Thyroid gland (tissue), 4 donors: Measurements from ENCODE around the gene FAH. TPM values are rescaled to one million over a fixed set of nuclear protein-coding genes. Genes with fewer than 3 reads are reported as not detected.

ENCODE experiments used
- DNase-seq, 2 donors: peaks; one replicate each; pipeline ENCODE4 v3.0.0-alpha.2; 2019
- H3K27ac ChIP-seq, 3 donors: fragments of 200-600 bp; sonication (generic); 1 replicate in 2 of 3; 2 replicates in 1 of 3; pipeline ENCODE4 v1.5.1; 2016 to 2019; ENCODE audit warnings: mild to moderate bottlenecking in 1 of 3, moderate library complexity in 1 of 3
- H3K27me3 ChIP-seq: fragments of 200-600 bp; sonication (generic); one replicate; pipeline ENCODE4 v1.5.1; 2019
- H3K36me3 ChIP-seq, 2 donors: fragments of 200-600 bp; sonication (generic); one replicate each; pipeline ENCODE4 v1.5.1; 2016 to 2019
- H3K4me1 ChIP-seq, 2 donors: fragments of 200-600 bp; sonication (generic); one replicate each; pipeline ENCODE4 v1.5.1; 2017 to 2019
- H3K4me3 ChIP-seq, 3 donors: fragments of 200-600 bp; sonication (generic); replicated peaks in 1 of 3; 1 replicate in 2 of 3; 2 replicates in 1 of 3; pipeline ENCODE4 v1.5.1; 2016; ENCODE audit warnings: mild to moderate bottlenecking in 1 of 3
- H3K9me3 ChIP-seq: fragments of 200-600 bp; sonication (generic); one replicate; pipeline ENCODE4 v1.5.1; 2017
- POLR2A ChIP-seq, 2 donors: fragments of 450-650 bp; IDR thresholded peaks; one replicate each; pipeline ENCODE4 v1.6.1; 2017; ENCODE audit warnings: antibody characterized with exemption in 2 of 2, mild to moderate bottlenecking in 2 of 2, moderate library complexity in 1 of 2
- WGBS, 2 donors: methylation state at CpG; one replicate each; pipeline ENCODE4 v1.1.5; 2017; 5-methylcytosine and 5-hydroxymethylcytosine counted together
- intact Hi-C: fragments of 100-400 bp; cut with DNase I; formaldehyde crosslinking; loops from one replicate; pipeline ENCODE4 v1.15.1; 2023
- total RNA-seq, 4 donors: library from RNA; depleted of rRNA; stranded (reverse); fragments of >200 nt; gene quantifications; one replicate each; pipeline ENCODE4 v1.2.3, GENCODE V29; 2016
- TF ChIP-seq, protein P1 (sequence below), 6 experiments: fragments of 200-600 bp in 3 of 6; fragments of 450-650 bp in 3 of 6; sonication (generic) in 3 of 6; IDR thresholded peaks; one replicate each; pipeline ENCODE4 v1.5.1; 2016 to 2019; ENCODE audit warnings: antibody characterized with exemption in 6 of 6, mild to moderate bottlenecking in 2 of 6, inconsistent platforms in 1 of 6, moderate library complexity in 1 of 6

FAH gene
- total RNA-seq, 4 donors from 2014 or later, result 14.0 to 30.2 (median 21.2) TPM

DNA sequence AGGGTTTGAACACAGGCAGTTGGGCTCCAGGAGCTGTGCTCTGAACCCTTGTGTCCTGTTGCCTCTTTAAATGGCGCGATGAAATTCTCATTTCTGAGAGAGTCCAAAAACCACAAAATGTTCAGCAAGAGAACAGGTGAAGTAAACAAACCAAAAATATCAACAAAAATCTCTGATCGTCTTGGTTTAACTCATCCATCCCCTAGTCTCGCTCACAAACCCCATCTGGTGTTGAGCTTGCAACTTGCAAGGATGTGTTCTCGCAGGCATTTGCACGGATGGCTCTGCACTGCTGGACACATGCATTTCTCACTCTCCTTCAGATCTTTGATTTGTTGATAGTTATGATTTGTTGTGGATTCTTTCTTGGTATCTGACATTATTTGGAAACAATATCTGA lies 31.1 kb downstream of the FAH start:
- Histone ChIP-seq H3K36me3 (peaks cover 3 to 18% of the 10 kb centered on the region in 2 donors), H3K27me3 (no peaks in the 10 kb centered on the region), H3K9me3 (no peaks in the 10 kb centered on the region), H3K27ac (no peak overlapping the region), H3K4me3 (no peak overlapping the region), H3K4me1 (peaks cover 3 to 9% of the 10 kb centered on the region in 2 donors)
- DNase-seq, result no peak
- intact Hi-C loops, result no loop called here
- 92 to 94% methylated on average over 6 of the region's 6 CpGs for WGBS, 2 donors
- TF ChIP-seq, protein P1, sequence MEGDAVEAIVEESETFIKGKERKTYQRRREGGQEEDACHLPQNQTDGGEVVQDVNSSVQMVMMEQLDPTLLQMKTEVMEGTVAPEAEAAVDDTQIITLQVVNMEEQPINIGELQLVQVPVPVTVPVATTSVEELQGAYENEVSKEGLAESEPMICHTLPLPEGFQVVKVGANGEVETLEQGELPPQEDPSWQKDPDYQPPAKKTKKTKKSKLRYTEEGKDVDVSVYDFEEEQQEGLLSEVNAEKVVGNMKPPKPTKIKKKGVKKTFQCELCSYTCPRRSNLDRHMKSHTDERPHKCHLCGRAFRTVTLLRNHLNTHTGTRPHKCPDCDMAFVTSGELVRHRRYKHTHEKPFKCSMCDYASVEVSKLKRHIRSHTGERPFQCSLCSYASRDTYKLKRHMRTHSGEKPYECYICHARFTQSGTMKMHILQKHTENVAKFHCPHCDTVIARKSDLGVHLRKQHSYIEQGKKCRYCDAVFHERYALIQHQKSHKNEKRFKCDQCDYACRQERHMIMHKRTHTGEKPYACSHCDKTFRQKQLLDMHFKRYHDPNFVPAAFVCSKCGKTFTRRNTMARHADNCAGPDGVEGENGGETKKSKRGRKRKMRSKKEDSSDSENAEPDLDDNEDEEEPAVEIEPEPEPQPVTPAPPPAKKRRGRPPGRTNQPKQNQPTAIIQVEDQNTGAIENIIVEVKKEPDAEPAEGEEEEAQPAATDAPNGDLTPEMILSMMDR (IDR thresholded peaks at IDR 0.05), result no peak
- no peak for TF ChIP-seq POLR2A (IDR thresholded peaks at IDR 0.05)

DNA sequence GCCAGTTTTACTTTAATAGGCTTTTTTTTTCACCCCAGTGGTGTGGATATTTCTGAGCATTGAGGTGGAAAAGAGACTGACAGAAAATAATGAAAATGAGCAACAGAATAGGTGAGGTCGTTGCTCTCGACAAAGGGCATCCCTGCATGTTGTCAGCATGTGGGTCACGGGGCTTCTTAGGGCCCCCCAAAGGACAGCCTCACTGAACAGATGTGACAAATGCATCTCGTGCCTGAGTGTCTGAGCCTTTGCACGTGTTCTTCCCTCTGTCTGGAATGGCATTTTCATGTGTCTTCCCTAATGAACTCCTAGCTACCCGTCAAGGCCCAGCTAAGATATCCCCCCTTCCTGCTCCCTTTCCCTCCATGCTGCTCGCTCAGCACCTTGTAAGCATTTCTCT lies 31.8 kb downstream of the FAH start:
- no peaks in the 10 kb centered on the region for H3K27me3 ChIP-seq
- peaks cover 3 to 18% of the 10 kb centered on the region in 2 donors for H3K36me3 ChIP-seq
- H3K4me3 ChIP-seq, result no peak overlapping the region
- WGBS, 2 donors, result 89 to 95% methylated on average over 7 of the region's 7 CpGs
- H3K4me1 ChIP-seq, result peaks cover 3 to 6% of the 10 kb centered on the region in 2 donors
- TF ChIP-seq, protein P1 (IDR thresholded peaks at IDR 0.05), result no peak
- intact Hi-C loops, result no loop called here
- DNase-seq, result no peak
- no peak overlapping the region for H3K27ac ChIP-seq
- no peaks in the 10 kb centered on the region for H3K9me3 ChIP-seq

DNA sequence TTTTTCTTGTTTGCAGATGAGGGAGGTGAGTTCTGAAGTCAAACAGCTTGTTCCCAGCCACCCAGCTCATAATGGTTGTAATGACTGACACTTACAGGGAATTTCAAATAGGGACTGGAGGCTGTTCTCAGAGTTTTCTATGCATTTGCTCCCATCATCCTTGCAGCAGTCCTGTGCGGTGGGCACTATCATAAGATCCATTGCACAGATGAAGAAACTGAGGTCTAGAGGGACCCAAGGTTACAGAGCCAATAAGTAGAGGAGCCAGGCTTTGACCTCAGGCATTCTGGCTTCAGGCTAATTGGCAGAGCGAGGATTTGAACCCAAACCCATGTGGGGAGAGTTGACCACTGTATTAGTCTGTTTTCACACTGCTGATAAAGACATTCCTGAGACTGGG lies 32.4 kb downstream of the FAH start:
- TF ChIP-seq, protein P1 (IDR thresholded peaks at IDR 0.05), result no peak
- TF ChIP-seq POLR2A (IDR thresholded peaks at IDR 0.05), result no peak
- peaks cover 3 to 18% of the 10 kb centered on the region in 2 donors for H3K36me3 ChIP-seq
- H3K27ac ChIP-seq, result no peak overlapping the region
- no peaks in the 10 kb centered on the region for H3K9me3 ChIP-seq
- 97 to 100% methylated on average over 2 of the region's 2 CpGs for WGBS, 2 donors
- no peak overlapping the region for H3K4me3 ChIP-seq
- intact Hi-C loops, result no loop called here
- peaks cover 3 to 6% of the 10 kb centered on the region in 2 donors for H3K4me1 ChIP-seq
- DNase-seq, result no peak
- no peaks in the 10 kb centered on the region for H3K27me3 ChIP-seq

DNA sequence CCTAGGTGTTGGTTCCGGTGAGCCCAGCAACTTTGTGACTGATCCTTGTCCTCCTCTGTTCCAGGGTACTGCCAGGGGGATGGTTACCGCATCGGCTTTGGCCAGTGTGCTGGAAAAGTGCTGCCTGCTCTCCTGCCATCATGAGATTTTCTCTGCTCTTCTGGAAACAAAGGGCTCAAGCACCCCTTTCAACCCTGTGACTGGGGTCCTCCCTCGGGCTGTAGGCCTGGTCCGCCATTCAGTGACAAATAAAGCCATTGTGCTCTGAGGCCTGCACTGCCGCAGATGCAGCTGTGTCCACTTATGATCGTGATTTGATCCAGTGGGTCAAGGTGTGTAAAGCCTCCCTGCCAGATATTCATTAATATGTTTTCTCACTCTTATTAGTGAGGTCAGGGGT lies 33.3 kb downstream of the FAH start:
- Histone ChIP-seq H3K27ac (no peak overlapping the region), H3K36me3 (peaks cover 3 to 12% of the 10 kb centered on the region in 2 donors), H3K9me3 (no peaks in the 10 kb centered on the region), H3K4me3 (no peak overlapping the region), H3K4me1 (peaks cover 3 to 6% of the 10 kb centered on the region in 2 donors), H3K27me3 (no peaks in the 10 kb centered on the region)
- WGBS, 2 donors, result 100% methylated on average over 4 to 7 of the region's 7 CpGs
- DNase-seq, result no peak
- no peak for TF ChIP-seq POLR2A (IDR thresholded peaks at IDR 0.05)
- TF ChIP-seq, protein P1 (IDR thresholded peaks at IDR 0.05), result no peak
- intact Hi-C loops, result no loop called here

DNA sequence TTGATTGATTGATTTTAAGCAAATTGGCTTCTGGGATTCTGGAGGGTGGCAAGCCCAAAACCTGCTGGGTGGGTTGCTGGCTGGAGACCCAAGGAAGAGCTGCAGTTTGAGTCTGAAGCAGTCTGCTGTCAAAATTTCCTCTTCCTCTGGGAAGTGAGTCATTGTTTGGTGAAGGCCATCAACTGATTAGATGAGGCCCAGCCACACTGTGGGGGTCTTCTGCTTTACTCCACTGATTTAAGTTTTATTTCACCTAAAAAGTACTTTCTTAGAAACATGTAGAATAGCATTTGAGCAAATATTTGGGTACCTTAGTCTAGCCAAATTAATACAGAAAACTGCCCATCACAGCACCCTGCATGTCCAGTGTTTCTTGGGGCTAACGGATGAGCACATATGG lies 33.8 kb downstream of the FAH start:
- 100% methylated on average over 1 of the region's 1 CpG for WGBS, 2 donors
- no peak for DNase-seq
- Histone ChIP-seq H3K36me3 (peaks cover 0 to 11% of the 10 kb centered on the region in 2 donors), H3K4me3 (no peak overlapping the region), H3K27ac (no peak overlapping the region), H3K27me3 (no peaks in the 10 kb centered on the region), H3K9me3 (no peaks in the 10 kb centered on the region), H3K4me1 (peaks cover 3 to 6% of the 10 kb centered on the region in 2 donors)
- intact Hi-C loops, result no loop called here
- TF ChIP-seq, protein P1 (IDR thresholded peaks at IDR 0.05), result no peak
- no peak for TF ChIP-seq POLR2A (IDR thresholded peaks at IDR 0.05)
